ENCODE data around the gene BHLHE40. TPM values are rescaled to one million over a fixed set of nuclear protein-coding genes. Genes with fewer than 3 reads are reported as not detected.

BHLHE40 gene
- polyA plus RNA-seq, 1 experiment, result 7.6 TPM

DNA sequence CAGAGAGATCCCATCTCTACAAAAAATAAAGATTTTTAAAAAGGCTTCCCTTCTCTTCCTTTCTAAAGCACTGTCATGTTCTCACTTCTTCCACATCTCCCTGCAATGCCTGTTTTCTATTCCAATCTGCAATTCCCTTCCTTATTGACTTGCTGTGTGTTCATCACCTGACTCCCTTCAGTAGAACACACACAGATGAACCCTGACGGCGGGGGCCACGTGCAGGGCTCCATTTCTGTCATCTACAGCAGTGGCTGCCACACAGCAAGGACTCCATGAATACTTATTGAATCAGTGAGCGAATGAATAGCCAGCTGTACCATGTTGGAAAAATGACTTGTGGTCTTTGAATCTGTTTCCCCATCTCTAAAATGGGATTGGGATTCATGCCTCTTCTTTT is 26.1 kb downstream of the BHLHE40 start:
- Histone ChIP-seq H3K27ac (ENCODE audit: low read depth, low read length) (no peak overlapping the region), H3K9me3 (ENCODE audit: control insufficient read depth, insufficient read depth, low read length) (no peaks in the 10 kb centered on the region), H3K4me3 (ENCODE audit: low read depth, low read length) (no peak overlapping the region), H3K27me3 (ENCODE audit: control insufficient read depth, insufficient read depth, low read length) (peaks cover 2% of the 10 kb centered on the region)
- ChIA-PET CTCF (no interaction called here), POLR2A (no interaction called here)
- TF ChIP-seq, protein P1, sequence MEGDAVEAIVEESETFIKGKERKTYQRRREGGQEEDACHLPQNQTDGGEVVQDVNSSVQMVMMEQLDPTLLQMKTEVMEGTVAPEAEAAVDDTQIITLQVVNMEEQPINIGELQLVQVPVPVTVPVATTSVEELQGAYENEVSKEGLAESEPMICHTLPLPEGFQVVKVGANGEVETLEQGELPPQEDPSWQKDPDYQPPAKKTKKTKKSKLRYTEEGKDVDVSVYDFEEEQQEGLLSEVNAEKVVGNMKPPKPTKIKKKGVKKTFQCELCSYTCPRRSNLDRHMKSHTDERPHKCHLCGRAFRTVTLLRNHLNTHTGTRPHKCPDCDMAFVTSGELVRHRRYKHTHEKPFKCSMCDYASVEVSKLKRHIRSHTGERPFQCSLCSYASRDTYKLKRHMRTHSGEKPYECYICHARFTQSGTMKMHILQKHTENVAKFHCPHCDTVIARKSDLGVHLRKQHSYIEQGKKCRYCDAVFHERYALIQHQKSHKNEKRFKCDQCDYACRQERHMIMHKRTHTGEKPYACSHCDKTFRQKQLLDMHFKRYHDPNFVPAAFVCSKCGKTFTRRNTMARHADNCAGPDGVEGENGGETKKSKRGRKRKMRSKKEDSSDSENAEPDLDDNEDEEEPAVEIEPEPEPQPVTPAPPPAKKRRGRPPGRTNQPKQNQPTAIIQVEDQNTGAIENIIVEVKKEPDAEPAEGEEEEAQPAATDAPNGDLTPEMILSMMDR (IDR thresholded peaks at IDR 0.05; ENCODE audit: low read depth, low read length), result no peak
- DNase-seq (ENCODE audit: low read depth, low spot score), result no peak

DNA sequence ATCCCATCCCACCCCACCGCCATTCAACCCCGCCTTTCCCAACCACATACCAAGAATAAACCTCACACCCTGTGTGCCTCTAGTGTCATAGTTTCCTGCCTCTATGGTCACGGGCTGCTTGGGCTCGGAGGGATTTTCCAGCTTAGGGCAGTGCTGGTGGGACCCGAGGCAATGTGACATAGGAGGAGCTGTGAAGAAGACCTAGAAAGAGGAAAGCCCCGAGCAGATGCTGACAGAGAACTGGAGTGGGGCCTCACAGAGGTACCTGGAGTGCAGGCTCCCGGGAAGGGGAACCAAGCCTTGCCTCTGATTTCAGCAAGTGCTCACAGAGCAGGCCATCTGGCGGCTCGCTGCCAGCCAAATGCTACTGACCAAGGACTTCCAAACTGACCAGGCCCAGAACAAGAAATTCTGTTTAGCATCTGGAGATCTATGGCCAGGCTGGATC is 27.5 kb downstream of the BHLHE40 start:
- no peak for DNase-seq (ENCODE audit: low read depth, low spot score)
- H3K27me3 ChIP-seq (ENCODE audit: control insufficient read depth, insufficient read depth, low read length), result peaks cover 2% of the 10 kb centered on the region
- ChIA-PET CTCF (no interaction called here), POLR2A (no interaction called here)
- H3K9me3 ChIP-seq (ENCODE audit: control insufficient read depth, insufficient read depth, low read length), result no peaks in the 10 kb centered on the region
- TF ChIP-seq, protein P1 (IDR thresholded peaks at IDR 0.05; ENCODE audit: low read depth, low read length), result no peak
- H3K4me3 ChIP-seq (ENCODE audit: low read depth, low read length), result no peak overlapping the region
- H3K27ac ChIP-seq (ENCODE audit: low read depth, low read length), result no peak overlapping the region

DNA sequence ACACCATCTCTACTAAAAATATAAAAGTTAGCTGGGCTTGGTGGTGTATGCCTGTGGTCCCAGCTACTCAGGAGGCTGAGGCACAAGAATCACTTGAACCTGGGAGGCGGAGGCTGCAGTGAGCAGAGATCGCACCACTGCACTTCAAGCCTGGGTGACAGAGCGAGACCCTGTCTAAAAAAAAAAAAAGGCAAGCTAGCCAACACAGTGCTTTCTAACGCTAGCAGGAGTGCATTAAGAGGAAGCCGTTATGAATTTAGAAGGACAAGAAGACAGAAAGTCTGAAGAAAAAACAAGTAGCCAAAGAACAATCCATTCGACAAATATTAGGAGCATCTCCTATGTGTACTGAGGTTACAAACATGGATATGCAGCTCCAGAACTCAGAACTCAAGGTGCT is 28.6 kb downstream of the BHLHE40 start:
- ChIA-PET CTCF (interaction anchor here (0.6 to 1.0 kb wide), 3 partner anchors 19 to 296 kb away, joined by 3 to 5 read pairs (median 4); no protein-coding TSS in a partner anchor), POLR2A (interaction anchor here (0.5 kb wide), 1 partner anchor 514 kb away, joined by 3 read pairs; no protein-coding TSS in a partner anchor)
- H3K4me3 ChIP-seq (ENCODE audit: low read depth, low read length), result no peak overlapping the region
- no peak overlapping the region for H3K27ac ChIP-seq (ENCODE audit: low read depth, low read length)
- TF ChIP-seq, protein P1 (IDR thresholded peaks at IDR 0.05; ENCODE audit: low read depth, low read length), result no peak
- no peak for DNase-seq (ENCODE audit: low read depth, low spot score)
- H3K27me3 ChIP-seq (ENCODE audit: control insufficient read depth, insufficient read depth, low read length), result peaks cover 2% of the 10 kb centered on the region
- no peaks in the 10 kb centered on the region for H3K9me3 ChIP-seq (ENCODE audit: control insufficient read depth, insufficient read depth, low read length)

DNA sequence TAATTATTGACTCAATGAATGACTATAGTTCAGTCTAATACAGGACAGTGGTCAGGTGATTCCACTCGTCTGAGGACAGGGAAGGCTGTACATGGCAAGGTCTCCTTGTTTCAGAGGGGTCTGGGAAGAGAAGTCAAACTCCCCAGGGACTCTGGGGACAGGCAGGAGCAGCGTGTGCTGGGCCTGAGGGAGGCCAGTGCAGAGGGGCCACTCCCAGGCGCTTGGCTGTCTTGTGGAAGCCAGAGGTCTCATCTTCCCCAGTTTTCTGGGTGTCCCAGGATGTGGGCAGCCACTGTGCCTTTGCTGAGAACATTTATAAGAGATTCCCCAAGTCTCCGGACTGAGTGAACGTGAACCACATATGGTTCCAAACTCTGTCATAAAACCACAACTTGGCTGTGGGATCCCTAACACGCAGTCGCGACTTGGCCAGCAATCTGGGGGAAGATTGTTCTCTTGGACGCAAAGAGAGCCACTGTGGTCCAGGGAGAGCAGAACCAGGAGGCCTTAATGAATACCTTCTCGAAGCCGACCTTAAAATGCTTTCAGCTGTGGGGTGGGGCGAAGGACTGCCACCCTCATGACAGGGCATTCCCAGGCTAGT is 30.4 kb downstream of the BHLHE40 start:
- no peak for DNase-seq (ENCODE audit: low read depth, low spot score)
- peaks cover 2% of the 10 kb centered on the region for H3K27me3 ChIP-seq (ENCODE audit: control insufficient read depth, insufficient read depth, low read length)
- ChIA-PET CTCF (interaction anchor here (1.3 kb wide), 1 partner anchor 112 kb away, joined by 3 read pairs; no protein-coding TSS in a partner anchor), POLR2A (no interaction called here)
- H3K4me3 ChIP-seq (ENCODE audit: low read depth, low read length), result no peak overlapping the region
- no peak overlapping the region for H3K27ac ChIP-seq (ENCODE audit: low read depth, low read length)
- TF ChIP-seq, protein P1 (IDR thresholded peaks at IDR 0.05; ENCODE audit: low read depth, low read length), result no peak
- H3K9me3 ChIP-seq (ENCODE audit: control insufficient read depth, insufficient read depth, low read length), result no peaks in the 10 kb centered on the region

DNA sequence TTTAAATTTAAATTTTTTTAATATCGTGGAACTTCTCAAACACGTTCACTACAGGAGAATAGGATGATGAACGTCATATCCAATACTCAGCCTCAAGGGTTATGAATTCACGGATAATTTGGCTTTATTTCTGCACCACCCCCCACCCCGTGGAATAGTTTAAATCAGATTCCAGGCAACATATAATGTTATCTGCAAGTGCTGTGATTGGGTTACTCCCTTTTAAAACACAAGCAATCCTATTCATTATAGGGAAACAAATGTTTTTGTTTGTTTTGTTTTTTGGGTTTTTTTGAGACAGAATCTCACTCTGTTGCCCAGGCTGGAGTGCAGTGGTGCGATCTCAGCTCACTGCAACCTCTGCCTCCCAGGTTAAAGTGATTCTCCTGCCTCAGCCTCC is 30.9 kb downstream of the BHLHE40 start:
- Histone ChIP-seq H3K27ac (ENCODE audit: low read depth, low read length) (no peak overlapping the region), H3K9me3 (ENCODE audit: control insufficient read depth, insufficient read depth, low read length) (no peaks in the 10 kb centered on the region), H3K4me3 (ENCODE audit: low read depth, low read length) (no peak overlapping the region), H3K27me3 (ENCODE audit: control insufficient read depth, insufficient read depth, low read length) (no peaks in the 10 kb centered on the region)
- TF ChIP-seq, protein P1 (IDR thresholded peaks at IDR 0.05; ENCODE audit: low read depth, low read length), result no peak
- DNase-seq (ENCODE audit: low read depth, low spot score), result no peak
- POLR2A ChIA-PET, result no interaction called here
- CTCF ChIA-PET, result interaction anchor here (1.1 to 1.3 kb wide), 2 partner anchors 111 to 298 kb away, joined by 3 read pairs; no protein-coding TSS in a partner anchor
